Nephron progenitor cell (in vitro differentiated cells): ENCODE measurements around the gene ARHGAP9.

Experiments used
- DNase-seq: peaks from one replicate; pipeline ENCODE4 v3.0.0; 2021
- H3K27ac Mint-ChIP-seq: 2 replicates; pipeline ENCODE4 v1.8.0; 2021; ENCODE audit warnings: mild to moderate bottlenecking, moderate library complexity, mixed read lengths
- H3K27me3 Mint-ChIP-seq: 2 replicates; pipeline ENCODE4 v1.8.0; 2021; ENCODE audit warnings: mild to moderate bottlenecking, low read depth, mixed read lengths; ENCODE audit not compliant: poor library complexity
- H3K36me3 Mint-ChIP-seq: 2 replicates; pipeline ENCODE4 v1.8.0; 2021; ENCODE audit warnings: low read depth, mixed read lengths
- H3K4me1 Mint-ChIP-seq: 2 replicates; pipeline ENCODE4 v1.8.0; 2021; ENCODE audit warnings: mixed read lengths
- H3K4me3 Mint-ChIP-seq: 2 replicates; pipeline ENCODE4 v1.8.0; 2021; ENCODE audit warnings: mild to moderate bottlenecking, moderate library complexity, mixed read lengths
- H3K9me3 Mint-ChIP-seq: 2 replicates; pipeline ENCODE4 v1.8.0; 2021; ENCODE audit warnings: mild to moderate bottlenecking, moderate library complexity, mixed read lengths
- TF ChIP-seq, protein P1 (sequence below): fragments of 200-600 bp; sonication (generic); IDR thresholded peaks from 2 replicates; pipeline ENCODE4 v1.5.0; 2021; ENCODE audit warnings: antibody characterized with exemption

Gene ARHGAP9

DNA sequence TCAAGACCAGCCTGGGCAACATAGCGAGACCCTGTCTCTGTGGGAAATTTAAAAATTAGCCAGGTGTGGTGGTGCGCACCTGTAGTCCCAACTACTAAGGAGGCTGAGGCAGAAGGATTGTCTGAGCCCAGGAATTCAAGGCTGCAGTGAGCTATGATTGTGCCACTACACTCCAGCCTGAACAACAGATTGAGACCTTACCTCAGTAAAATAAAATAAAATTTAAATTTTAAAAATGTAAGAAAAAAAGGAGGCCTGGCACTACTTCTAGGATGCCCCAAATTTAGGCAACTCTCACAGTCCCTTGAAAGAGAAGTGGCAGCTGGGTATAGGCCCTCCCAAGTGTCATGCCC is 25.5 kb downstream of the ARHGAP9 start:
- Mint-ChIP-seq H3K27me3 (peaks cover 9% of the 10 kb centered on the region), H3K4me3 (no peak overlapping the region), H3K9me3 (no peaks in the 10 kb centered on the region), H3K36me3 (no peaks in the 10 kb centered on the region), H3K4me1 (peaks cover 65% of the 10 kb centered on the region), H3K27ac (no peak overlapping the region)
- no peak for DNase-seq
- TF ChIP-seq, protein P1, sequence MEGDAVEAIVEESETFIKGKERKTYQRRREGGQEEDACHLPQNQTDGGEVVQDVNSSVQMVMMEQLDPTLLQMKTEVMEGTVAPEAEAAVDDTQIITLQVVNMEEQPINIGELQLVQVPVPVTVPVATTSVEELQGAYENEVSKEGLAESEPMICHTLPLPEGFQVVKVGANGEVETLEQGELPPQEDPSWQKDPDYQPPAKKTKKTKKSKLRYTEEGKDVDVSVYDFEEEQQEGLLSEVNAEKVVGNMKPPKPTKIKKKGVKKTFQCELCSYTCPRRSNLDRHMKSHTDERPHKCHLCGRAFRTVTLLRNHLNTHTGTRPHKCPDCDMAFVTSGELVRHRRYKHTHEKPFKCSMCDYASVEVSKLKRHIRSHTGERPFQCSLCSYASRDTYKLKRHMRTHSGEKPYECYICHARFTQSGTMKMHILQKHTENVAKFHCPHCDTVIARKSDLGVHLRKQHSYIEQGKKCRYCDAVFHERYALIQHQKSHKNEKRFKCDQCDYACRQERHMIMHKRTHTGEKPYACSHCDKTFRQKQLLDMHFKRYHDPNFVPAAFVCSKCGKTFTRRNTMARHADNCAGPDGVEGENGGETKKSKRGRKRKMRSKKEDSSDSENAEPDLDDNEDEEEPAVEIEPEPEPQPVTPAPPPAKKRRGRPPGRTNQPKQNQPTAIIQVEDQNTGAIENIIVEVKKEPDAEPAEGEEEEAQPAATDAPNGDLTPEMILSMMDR = no peak

DNA sequence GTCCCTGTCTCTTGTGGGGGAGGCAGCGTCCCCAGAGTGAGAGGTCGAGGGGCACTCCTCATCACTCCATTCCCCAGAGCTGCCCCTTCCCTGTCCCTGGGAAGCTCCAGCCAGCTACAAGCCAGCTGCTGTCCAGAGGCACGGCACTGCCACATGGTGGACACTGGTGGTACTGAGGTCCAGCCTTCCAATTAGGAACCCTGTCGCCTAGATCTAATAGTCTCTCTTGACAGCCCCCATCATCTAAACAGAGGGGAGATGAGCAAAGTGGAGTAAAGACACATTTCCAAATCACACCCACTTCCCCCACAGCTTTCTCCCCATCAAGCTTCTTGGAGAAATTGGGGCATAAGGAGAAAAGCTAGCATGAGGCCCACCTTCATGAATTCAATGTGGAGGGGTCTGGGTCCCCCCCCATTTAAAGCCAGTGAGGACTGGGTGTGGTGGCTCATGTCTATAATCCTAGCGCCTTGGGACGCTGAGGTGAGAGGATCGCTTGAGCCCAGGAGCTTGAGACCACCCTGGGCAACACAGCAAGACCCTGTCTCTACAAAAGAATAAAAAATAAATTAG is 26.6 kb downstream of the ARHGAP9 start:
- Mint-ChIP-seq H3K27ac (no peak overlapping the region), H3K36me3 (no peaks in the 10 kb centered on the region), H3K9me3 (peaks cover 4% of the 10 kb centered on the region), H3K4me3 (no peak overlapping the region), H3K4me1 (peaks cover 54% of the 10 kb centered on the region), H3K27me3 (peaks cover 9% of the 10 kb centered on the region)
- DNase-seq = peak; percentile 90
- TF ChIP-seq, protein P1 = peak; percentile 84

DNA sequence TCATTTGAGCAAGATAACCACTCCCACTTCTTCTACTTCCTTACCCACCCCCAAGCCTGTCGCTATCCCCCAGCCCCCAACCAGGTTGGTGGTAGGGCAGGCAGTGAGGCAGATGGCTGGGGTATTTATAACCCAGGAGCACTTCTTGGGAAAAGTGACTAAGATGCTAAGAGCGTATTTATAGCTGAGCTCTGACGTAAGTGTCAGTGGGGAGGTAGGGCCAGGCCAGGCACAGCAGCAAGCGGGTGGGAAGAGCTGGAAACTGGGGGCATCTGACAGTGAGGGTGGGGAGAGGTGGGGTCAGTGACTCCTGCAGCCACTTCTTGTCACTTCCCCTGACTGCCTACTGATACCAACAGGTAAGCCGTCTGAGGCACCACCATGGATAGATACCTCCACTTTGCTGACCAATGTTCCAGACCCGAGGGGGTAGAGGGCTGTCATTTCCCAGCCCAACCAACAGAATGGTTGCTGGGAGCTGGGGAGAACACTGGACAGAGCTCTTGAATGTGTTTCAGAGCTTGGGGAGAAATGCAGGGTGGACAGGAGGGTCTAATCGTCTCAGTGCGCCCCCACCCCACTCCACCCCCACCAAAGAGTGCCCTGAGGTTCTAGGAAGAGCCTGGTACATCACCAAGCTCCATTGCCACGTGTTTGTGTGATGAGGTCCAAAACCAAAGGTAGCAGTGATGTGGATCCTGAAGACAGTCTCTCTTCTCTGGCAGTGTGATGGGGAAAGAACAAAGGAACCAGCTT is 27.3 kb downstream of the ARHGAP9 start:
- Mint-ChIP-seq H3K9me3 (peaks cover 4% of the 10 kb centered on the region), H3K36me3 (no peaks in the 10 kb centered on the region), H3K27ac (no peak overlapping the region), H3K4me1 (peaks cover 54% of the 10 kb centered on the region), H3K4me3 (no peak overlapping the region), H3K27me3 (peaks cover 6% of the 10 kb centered on the region)
- DNase-seq = no peak
- TF ChIP-seq, protein P1 = no peak

DNA sequence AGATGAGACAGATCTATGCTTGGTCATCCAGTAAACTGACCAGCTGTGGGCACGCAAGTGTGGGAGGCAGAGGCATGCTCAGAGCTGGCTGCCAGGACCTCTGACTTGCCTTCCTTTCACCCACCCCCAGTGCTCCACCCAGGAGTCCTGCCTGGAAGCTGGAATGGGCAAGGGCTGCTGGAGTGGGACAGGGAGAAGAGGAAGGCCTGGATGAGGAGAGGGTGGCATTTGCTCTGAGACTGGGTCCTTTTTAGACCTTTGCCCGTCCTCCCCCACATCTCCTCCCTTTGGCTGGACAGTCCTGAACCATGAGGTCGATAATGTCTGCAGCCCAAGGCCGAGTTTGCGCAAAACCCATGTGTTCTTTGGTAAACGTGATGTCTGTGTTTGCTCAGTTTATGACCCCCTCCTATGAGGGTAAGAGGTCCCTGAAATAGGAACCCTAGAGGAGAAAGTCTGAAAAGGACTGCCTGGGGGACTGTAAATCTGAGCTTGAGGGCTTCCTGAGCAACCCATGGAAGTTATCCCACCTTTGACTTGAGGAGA is 28.4 kb downstream of the ARHGAP9 start:
- Mint-ChIP-seq H3K36me3 (no peaks in the 10 kb centered on the region), H3K4me3 (no peak overlapping the region), H3K27me3 (peaks cover 9% of the 10 kb centered on the region), H3K4me1 (peaks cover 46% of the 10 kb centered on the region), H3K27ac (no peak overlapping the region), H3K9me3 (peaks cover 4% of the 10 kb centered on the region)
- DNase-seq = no peak
- TF ChIP-seq, protein P1 = no peak

DNA sequence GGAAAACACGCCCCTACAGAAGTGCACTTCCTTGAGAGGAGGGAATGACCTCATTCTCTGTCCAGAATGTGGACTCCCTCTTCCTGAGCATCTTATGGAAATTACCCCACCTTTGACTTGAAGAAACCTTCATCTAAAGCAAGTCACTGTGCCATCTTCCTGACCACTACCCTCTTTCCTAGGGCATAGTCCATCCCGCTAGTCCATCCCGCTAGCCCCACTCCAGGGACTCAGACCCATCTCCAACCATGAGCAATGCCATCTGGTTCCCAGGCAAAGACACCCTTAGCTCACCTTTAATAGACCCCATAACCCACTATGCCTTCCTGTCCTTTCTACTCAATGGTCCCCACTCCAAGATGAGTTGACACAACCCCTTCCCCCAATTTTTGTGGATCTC is 29.6 kb downstream of the ARHGAP9 start:
- H3K36me3 Mint-ChIP-seq = no peaks in the 10 kb centered on the region
- peaks cover 33% of the 10 kb centered on the region for H3K4me1 Mint-ChIP-seq
- peaks cover 4% of the 10 kb centered on the region for H3K27me3 Mint-ChIP-seq
- H3K9me3 Mint-ChIP-seq = peaks cover 4% of the 10 kb centered on the region
- no peak overlapping the region for H3K27ac Mint-ChIP-seq
- DNase-seq = no peak
- no peak overlapping the region for H3K4me3 Mint-ChIP-seq
- TF ChIP-seq, protein P1 = no peak
